NK-92 treated with Interleukin-12 subunit alpha and Interleukin-12 subunit beta, amount 100 ng/mL, for 24 hours (cell line): ENCODE results near the gene ZGRF1.
"Not testable (repeated sequence)": the region's sequence is repeated elsewhere in the genome, so short reads cannot be mapped to it uniquely, and the experiment has no call there.

Experiments used
- DNase-seq: peaks from one replicate; lab custom pipeline; 2025; lab: John Stamatoyannopoulos, UW

Gene ZGRF1

GRCh38 chr4:112550728-112551127 lies 86.0 kb downstream of the ZGRF1 start:
- DNase-seq: no peak

- DNase-seq: no peak
These were observed 90.2 kb downstream of the ZGRF1 start for GRCh38 chr4:112546476-112546875.

GRCh38 chr4:112545346-112545745 lies 91.4 kb downstream of the ZGRF1 start:
- DNase-seq: no peak

GRCh38 chr4:112540695-112541094 lies 96.0 kb downstream of the ZGRF1 start:
- no peak for DNase-seq

- DNase-seq: no peak
These were observed 100.6 kb downstream of the ZGRF1 start for GRCh38 chr4:112536123-112536522.

- no peak for DNase-seq
These were observed 104.4 kb downstream of the ZGRF1 start for GRCh38 chr4:112532267-112532666.

GRCh38 chr4:112531146-112531545 lies 105.6 kb downstream of the ZGRF1 start:
- DNase-seq: no peak

GRCh38 chr4:112526061-112526460 lies 110.6 kb downstream of the ZGRF1 start:
- no peak for DNase-seq

GRCh38 chr4:112523764-112524505 lies 112.8 kb downstream of the ZGRF1 start:
- DNase-seq: no peak

- no peak for DNase-seq
These were observed 113.5 kb downstream of the ZGRF1 start for GRCh38 chr4:112523008-112523721.

- DNase-seq: not testable (repeated sequence)
These were observed 114.3 kb downstream of the ZGRF1 start for GRCh38 chr4:112522431-112522830.

GRCh38 chr4:112521123-112522023 lies 115.3 kb downstream of the ZGRF1 start:
- DNase-seq: no peak

GRCh38 chr4:112520598-112521122 lies 116.0 kb downstream of the ZGRF1 start:
- no peak for DNase-seq

GRCh38 chr4:112519689-112520597 lies 116.8 kb downstream of the ZGRF1 start:
- no peak for DNase-seq

GRCh38 chr4:112518675-112519074 lies 118.0 kb downstream of the ZGRF1 start:
- DNase-seq: no peak

GRCh38 chr4:112517911-112518310 lies 118.8 kb downstream of the ZGRF1 start:
- no peak for DNase-seq

GRCh38 chr4:112517067-112517634 lies 119.6 kb downstream of the ZGRF1 start:
- DNase-seq: no peak

GRCh38 chr4:112516471-112517066 lies 120.1 kb downstream of the ZGRF1 start:
- no peak for DNase-seq

- no peak for DNase-seq
These were observed 120.6 kb downstream of the ZGRF1 start, which contains the start of gene NEUROG2 for GRCh38 chr4:112516066-112516470. TSS of gene NEUROG2 (minus strand) at chr4:112516180. CDS start at chr4:112515475, 705 bp downstream.
